NOMO-1 treated with DMSO at 0.1 percent for 48 hours (cell line): ENCODE data around the gene NKD1.
A peak's percentile ranks its signal among the peaks of the same experiment; 100 is the strongest.

Experiments
- DNase-seq: peaks from one replicate; lab custom pipeline; 2025; ENCODE audit not compliant: unreplicated experiment; lab: John Stamatoyannopoulos, UW

Gene NKD1

GRCh38 chr16:50643192-50643591, 95.0 kb downstream of the NKD1 start:
- no peak for DNase-seq

GRCh38 chr16:50644245-50644644, 96.0 kb downstream of the NKD1 start:
- no peak for DNase-seq

- DNase-seq: peak; percentile 2
Measured at GRCh38 chr16:50644729-50645128, 96.5 kb downstream of the NKD1 start.

GRCh38 chr16:50645563-50646220, 97.5 kb downstream of the NKD1 start:
- no peak for DNase-seq

- no peak for DNase-seq
Measured at GRCh38 chr16:50646345-50646744, 98.1 kb downstream of the NKD1 start.

GRCh38 chr16:50651835-50652438, 103.7 kb downstream of the NKD1 start:
- DNase-seq: no peak

GRCh38 chr16:50652836-50653425, 104.7 kb downstream of the NKD1 start:
- no peak for DNase-seq

GRCh38 chr16:50653633-50654519, 105.7 kb downstream of the NKD1 start:
- DNase-seq: no peak

GRCh38 chr16:50655558-50656055, 107.4 kb downstream of the NKD1 start:
- no peak for DNase-seq

GRCh38 chr16:50657241-50657640, 109.0 kb downstream of the NKD1 start:
- no peak for DNase-seq

- no peak for DNase-seq
Measured at GRCh38 chr16:50659806-50660205, 111.6 kb downstream of the NKD1 start.

GRCh38 chr16:50662306-50662940, 114.2 kb downstream of the NKD1 start:
- DNase-seq: no peak

GRCh38 chr16:50664270-50664669, 116.1 kb downstream of the NKD1 start:
- no peak for DNase-seq

- peak; percentile 52 for DNase-seq
Measured at GRCh38 chr16:50665128-50665878, 117.1 kb downstream of the NKD1 start.

GRCh38 chr16:50666658-50667496, 118.7 kb downstream of the NKD1 start:
- peak; percentile 42 for DNase-seq

- DNase-seq: no peak
Measured at GRCh38 chr16:50667497-50668367, 119.5 kb downstream of the NKD1 start.

GRCh38 chr16:50668368-50669008, 120.3 kb downstream of the NKD1 start:
- DNase-seq: no peak

- no peak for DNase-seq
Measured at GRCh38 chr16:50669741-50670140, 121.5 kb downstream of the NKD1 start.
